Umbilical cord (tissue), 2 donors: ENCODE measurements around the gene PIGW. TPM values are rescaled to one million over a fixed set of nuclear protein-coding genes. Genes with fewer than 3 reads are reported as not detected.

Source experiments
- DNase-seq: peaks from one replicate; pipeline ENCODE4 v3.0.0-alpha.2; 2015; ENCODE audit warnings: low spot score
- total RNA-seq: library from RNA; depleted of rRNA; stranded (reverse); fragments of >200 nt; gene quantifications from one replicate; pipeline ENCODE4 v1.2.3, GENCODE V29; 2014; ENCODE audit warnings: low replicate concordance; ENCODE audit not compliant: insufficient read depth

Gene PIGW, protein sequence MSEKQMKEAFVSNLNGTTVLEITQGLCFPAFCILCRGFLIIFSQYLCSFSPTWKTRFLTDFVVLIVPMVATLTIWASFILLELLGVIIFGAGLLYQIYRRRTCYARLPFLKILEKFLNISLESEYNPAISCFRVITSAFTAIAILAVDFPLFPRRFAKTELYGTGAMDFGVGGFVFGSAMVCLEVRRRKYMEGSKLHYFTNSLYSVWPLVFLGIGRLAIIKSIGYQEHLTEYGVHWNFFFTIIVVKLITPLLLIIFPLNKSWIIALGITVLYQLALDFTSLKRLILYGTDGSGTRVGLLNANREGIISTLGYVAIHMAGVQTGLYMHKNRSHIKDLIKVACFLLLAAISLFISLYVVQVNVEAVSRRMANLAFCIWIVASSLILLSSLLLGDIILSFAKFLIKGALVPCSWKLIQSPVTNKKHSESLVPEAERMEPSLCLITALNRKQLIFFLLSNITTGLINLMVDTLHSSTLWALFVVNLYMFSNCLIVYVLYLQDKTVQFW
- total RNA-seq: 8.2 TPM

DNA sequence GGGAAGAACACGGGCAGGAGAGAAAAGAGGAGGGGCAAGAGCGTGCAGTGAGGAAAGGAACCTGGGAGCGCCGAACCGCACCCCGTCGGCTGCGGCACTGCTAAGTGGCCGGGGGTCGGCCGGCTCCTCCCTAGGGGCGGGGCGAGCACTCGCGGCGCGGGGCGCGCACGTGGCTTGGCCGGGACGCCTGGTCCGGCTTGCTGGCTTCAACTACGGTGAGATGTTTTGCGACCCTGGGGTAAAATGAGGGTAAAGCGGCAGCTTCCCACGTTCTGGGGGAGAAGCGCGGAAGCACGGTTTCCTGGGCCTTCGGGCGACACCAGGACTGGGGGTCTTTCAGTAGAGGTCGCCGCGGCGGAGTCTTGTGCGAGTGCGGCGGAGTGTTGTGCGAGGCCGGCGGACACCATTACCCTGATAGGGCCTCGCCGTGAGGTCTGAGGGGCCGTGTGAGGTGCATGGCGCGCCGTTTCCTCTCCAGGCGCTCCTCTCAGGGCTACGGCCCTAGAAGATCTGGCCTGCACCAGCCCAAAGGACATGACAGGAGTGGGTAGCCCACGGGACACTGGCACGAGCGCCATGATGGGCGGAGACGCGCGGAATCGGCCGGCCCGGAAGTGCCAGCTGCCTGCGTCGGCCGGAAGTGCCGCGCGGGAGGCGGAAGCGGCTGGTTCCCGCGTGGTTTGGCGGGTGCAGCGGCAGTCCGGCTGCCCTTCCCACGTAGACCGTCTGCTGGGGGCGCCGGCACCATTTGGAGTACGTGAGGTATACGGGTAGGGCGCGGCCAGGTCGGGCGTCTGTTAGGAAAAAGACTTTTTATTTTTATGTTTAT is at the start of gene PIGW, which contains the start of gene MYO19:
TSS of gene PIGW (plus strand) at position 148 of the 829 bp plus-strand sequence. CDS start 2,115 bp downstream, outside the sequence.
TSS of gene MYO19 (minus strand) at position 29 of the 829 bp plus-strand sequence. CDS start 2,330 bp downstream, outside the sequence.
- peak; percentile 92 for DNase-seq

DNA sequence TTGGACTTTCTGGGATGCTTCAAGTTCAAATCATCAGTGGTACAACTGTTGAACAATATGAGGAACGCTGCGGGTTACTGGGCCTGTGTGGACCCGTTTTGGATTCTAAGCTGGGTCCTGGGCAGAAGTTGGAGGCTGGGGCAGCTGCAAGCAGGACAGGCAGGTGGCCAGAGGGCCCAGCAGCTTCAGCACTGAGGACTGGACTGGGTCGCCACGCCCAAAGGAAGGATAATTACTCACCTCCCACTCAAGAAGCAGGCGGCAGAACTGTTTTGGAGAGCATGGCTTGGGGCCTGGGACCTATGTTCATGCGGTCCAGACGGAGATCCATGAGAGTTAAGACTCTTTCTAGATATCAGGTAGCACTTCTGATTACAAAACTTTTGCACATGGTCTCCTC is 49.8 kb upstream of the PIGW start:
- DNase-seq: no peak

DNA sequence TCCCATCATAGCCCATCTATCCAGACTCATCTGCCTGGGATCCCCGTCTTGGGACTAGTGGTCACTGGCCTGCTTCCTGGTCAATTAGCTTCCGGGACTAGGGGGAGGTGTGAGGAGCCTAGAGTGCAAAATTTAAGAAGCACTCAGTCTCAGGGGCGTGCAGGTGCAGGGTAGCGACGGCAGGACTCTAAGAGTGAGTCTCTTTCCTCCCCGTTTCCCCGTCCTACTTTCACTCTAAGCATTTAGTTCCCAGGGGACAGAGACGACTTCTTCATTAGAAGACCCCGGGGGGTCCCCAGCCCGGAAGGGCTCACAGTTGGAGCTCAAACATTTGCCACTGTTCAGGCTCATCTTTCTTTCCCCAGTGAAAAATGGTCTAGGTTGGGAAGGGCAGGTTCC is 49.0 kb upstream of the PIGW start:
- DNase-seq: no peak

DNA sequence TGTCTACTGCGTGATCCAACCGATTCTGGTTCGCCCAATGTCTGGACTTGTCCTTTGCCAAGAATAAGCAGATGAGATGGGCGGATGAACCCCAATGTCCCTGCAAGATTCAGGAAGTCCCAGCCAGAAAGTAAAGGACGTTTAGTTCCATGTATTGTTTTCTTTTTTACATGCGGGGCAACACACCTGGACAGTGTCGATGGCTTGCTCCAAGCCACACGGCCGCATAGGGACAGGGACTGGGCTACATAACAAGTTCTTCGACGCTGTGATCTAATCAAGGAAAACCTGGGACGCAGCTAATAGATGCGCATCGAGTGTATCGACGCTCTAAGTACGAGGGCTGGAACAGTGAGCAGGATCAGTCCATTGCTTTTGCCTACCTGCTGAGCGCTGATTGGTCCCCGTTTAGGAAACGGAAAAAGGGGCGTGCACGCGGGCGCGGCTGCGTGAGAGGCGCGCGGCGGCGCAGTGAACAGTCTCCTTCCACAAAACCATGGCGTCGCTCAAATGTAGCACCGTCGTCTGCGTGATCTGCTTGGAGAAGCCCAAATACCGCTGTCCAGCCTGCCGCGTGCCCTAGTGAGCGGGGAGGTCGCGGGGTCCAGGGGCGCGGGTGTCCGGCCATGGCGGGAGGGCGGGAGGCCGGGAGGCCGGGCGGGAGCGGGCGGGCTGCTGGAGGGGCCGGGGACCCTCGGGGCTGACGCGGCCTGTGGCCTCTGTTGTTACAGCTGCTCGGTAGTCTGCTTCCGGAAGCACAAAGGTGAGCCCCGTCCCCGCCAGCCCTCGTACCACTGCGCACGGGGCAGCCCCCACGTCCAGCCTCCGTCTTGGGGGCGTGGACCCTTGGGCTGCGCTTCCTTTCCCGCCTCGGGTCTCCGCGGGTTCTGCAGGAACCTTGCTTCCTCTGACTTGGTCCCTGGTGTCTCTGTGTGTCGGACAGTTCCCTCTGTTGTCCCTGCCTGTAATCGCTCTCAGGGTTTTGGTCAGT is 48.3 kb upstream of the PIGW start, which contains the start of gene ZNHIT3:
TSS of gene ZNHIT3 (plus strand) at position 478 of the 991 bp plus-strand sequence. CDS start at position 497, 19 bp downstream.
- peak; percentile 97 for DNase-seq

DNA sequence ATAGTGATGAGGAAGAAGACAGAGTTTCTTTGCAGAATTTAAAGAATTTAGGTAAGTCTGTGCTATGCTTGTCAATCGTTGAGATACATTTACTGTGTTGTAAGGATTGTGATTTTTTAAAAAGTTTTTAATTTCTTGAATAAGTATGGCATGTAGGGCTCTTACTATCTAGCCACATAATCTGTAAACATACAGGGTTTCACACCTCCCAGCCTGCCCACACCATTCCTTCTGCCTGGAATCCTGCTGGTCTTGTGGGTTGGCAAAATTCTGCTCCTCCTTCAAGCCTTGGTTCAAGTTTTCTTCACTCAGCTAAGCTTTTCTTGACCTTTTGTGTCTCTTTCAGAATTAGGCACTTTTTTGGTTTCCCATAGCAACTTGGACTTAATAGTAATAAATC is 40.8 kb upstream of the PIGW start:
- DNase-seq: no peak

DNA sequence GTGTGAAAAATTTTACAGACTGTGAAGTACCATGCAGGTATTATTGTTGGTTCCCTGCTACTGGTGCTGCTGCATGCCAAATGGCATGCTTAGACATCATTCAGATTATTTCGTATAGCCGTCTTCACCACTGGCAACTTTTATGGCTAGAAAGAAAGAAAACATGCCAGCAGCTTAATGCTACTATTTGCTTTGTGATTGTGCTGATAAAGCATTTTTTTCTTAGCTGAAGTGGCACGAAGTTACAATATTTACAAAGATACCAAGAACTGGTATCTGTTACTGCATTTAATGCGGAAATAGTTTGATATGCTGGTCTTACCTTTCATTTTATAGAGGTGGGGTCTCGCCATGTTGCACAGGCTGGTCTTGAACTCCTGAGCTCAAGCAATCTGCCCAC is 40.1 kb upstream of the PIGW start:
- DNase-seq: no peak

DNA sequence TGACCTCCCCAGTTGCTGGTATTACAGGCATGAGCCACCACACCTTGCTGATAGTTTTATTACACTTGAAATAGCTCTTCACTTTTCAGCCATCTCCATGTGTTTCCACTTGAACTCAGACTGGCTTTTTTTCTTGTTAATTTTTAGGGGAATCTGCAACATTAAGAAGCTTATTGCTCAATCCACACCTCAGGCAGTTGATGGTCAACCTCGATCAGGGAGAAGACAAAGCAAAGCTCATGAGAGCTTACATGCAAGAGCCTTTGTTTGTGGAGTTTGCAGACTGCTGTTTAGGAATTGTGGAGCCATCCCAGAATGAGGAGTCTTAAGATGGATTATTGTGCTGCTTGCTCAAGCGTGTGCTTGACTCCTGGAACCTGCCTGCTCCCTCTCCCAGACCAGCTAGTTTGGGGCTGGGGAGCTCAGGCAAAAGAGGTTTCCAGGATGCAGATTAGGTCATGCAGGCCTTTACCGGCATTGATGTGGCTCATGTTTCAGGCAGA is 39.7 kb upstream of the PIGW start:
- no peak for DNase-seq

DNA sequence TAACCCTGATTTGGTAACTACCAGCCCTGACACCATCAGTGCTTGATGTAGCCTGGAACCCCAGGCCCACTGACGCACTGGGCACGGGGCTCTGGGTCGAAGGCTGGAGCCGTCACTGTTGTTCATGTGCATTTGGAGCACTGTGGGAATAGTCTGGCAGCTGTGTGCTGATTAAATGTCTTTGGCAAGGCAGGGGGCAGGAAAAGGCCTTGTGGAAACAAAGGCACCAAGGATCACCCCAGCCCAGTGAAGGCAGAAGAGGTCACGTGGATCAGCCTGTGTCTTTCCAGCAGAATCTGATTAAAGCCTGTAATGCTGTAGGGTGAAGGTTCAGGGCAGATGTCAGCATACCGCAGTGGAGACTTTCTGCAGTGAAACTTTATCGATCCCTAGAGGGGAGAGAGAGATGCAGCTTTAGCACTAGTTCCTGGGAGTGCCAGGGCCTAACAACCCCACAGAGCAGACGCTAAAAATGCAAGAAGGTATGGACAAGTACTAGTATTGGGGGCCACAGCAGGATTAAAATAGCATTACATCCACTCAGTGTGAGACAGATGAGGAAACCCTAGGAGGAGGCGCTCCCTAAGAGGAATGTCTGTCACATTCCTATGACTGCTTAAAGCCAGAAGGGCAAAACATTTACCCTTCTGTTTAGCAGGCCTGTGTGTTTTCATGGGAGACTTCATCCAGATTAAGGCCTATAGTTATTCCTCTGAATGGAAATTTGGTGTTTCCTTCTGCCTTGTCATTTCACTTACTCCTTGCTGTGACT is 38.6 kb upstream of the PIGW start:
- DNase-seq: no peak

DNA sequence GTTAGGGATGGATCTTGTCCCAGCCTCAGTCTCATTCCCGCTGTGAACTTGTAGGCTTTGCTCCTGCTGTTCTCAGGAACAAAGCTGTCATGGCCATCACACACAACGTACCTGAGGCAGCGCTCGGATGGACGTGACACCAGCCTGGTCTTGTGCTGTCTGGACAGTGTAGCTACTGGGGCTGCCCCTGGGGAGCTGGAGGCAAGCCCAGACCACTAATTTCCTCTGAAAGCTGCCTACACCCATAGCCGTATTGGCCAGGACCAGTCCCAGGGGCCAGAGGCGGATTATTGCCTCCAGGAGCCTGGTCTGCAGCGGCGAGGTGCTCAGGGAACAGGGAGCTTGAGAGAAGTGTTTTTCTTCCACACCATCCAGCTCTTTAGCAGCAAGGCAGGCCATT is 36.6 kb upstream of the PIGW start:
- DNase-seq: no peak

DNA sequence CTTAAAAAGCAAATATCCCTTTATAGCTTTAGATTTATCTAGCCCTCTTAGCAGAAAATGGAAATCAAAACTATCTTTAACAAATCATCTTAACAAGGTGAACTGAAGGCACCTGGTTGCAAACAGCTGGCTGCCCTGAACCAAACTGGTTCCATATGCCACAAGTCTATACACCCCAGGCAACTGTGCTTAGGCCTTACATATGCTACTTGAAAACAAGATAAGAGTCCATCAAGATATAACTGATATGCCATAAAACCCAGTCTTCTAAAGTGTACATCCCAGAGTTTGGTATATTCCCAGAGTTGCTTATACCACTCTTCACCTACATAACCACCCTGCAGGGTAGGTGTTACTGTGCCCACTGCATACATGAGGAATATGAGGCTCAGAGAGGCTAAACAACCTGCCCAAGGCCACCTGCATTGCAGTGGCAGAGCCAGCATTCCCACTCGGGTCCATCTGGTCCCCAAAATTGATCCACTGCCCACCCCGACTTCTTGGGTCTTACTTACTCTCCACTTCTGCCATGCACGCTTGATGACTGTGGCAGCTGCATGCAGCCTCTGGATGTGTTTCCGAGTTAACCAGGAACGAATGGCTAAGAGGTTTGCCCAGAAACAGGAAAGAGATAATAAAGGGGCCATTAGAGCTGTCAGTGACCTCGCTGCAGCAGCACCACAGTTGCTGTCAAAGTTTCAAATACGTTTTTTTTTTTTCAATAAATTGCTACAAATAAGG is 36.1 kb upstream of the PIGW start:
- DNase-seq: no peak

DNA sequence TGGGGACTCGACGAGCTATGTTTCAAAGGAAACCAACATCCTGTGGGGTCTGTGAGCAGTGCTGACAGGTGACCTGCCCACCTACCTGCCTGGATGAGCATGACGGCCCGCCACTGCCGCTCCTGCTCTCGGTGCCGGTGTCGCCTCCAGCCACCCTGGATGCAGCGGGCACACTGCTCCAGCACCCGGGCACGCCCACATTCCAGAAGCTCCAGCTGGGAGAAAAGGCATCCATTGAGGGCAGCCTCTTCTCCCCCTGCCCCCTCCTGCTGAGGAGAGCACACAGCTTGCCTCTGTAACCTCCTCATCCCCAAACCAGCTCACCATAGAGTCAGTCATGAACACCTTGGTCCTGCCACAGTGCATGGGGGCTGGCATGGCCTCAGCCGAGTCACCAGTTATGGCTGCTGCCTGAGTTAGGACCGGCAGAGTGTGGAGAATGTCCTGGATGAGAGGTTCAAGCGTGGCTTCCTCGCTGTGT is 34.0 kb upstream of the PIGW start:
- no peak for DNase-seq

DNA sequence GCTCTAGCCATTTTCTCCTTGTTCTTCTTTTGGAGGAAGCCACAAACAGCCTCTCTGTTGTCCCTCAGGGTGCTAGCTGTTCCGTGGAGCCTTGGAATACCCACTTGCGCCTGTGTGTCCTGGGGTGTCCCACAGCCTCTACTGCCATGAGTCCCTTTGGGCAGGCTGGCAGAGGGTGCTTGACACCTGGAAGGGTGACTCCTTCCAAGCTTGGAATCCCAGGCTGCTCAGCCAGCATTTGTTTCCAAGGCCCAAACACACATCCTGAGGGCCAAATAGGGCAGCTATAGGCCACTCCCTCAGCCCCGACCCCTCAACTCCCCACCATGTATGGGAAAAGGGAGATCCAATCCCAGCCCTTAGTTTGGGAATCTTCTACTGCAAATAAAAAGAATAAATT is 33.4 kb upstream of the PIGW start:
- DNase-seq: no peak

DNA sequence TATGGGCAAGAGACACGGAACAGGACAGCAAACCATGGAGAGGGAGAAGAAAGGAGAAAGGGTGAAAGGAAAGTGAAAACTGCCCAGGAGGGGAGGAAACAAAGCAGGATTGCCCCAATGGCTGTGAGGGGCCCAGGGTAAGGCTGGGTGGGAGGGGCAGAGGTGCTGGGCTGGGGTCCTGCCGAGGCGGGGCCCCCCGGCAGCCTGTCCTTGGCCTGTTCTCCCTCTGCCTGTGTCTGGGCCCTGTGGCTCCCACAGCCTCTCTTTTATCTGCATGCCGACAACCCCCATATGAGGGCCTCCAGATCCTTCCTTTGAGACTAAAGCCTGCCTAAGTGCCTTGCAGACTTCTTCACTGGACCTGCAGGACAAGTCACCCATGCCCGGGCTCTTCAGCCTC is 32.8 kb upstream of the PIGW start:
- no peak for DNase-seq

DNA sequence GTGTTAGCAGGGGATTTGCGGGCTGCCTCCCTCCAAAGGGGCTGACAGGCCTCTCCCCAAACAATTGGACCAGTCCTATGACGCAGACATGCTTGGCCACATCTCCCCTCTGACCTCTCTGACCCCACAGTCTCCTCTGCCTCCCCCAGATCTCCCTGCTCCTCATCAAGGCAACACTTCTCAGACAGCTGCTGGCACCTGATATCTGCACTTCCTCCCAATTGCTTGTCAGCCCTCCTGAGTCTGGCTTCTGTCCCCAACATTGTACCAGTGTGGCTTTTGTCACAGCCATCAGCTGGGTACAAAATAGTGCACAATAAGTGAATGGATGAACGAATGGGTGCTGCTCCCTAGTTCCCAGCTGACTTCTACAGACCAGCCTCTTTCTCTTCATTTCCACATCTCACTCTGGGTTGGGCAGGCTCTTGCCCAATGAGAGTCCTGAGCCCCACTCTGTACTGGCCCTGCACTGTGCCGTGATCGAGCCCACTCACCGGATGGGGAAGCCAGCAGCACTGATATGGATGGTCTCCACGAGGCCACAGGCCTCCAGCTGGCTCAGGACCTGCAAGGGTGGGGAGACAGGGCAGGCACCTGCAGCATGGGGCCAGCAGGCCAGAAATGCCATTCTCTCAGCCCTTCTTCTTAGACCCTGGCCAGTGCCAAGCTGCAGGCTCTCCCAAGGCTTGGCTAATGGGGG is 31.2 kb upstream of the PIGW start:
- no peak for DNase-seq

DNA sequence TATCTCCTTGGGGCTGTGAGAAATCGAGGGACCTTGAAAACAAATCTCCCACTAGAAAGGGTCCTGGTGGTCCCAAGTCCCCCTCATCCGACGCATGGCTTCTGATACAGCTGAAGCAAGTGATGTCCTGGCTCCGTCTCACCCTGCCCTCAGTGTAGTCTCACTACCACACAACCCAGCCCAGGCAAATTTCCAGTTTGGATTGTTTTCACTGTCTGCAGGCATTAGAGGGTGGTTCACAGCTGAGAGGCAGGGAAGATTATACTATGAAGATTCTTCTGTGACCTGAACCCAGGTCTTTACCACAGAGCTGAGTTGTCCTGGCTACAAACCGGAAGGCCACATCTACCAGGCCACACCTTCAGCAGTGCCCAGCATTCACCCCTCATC is 30.6 kb upstream of the PIGW start:
- DNase-seq: no peak

DNA sequence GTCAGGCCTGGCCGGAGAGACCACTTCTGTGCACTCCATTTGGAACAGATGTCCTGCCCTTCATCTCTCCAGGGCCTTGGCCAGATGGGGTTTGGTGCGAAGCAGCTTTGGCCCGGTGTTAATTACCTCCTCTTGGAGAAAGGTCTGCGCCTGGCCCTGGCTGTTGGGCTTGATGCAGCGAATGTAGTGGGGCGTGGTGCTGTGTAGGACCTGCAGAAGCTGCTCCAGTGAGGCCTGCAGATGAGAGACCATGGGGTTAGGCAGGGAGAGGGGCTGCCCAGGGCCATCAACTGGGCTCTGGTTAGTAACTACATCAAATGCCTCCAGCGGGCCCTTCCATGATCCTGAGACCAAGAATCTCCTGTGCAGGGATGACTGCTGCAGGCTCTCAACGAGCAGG is 29.6 kb upstream of the PIGW start:
- no peak for DNase-seq

DNA sequence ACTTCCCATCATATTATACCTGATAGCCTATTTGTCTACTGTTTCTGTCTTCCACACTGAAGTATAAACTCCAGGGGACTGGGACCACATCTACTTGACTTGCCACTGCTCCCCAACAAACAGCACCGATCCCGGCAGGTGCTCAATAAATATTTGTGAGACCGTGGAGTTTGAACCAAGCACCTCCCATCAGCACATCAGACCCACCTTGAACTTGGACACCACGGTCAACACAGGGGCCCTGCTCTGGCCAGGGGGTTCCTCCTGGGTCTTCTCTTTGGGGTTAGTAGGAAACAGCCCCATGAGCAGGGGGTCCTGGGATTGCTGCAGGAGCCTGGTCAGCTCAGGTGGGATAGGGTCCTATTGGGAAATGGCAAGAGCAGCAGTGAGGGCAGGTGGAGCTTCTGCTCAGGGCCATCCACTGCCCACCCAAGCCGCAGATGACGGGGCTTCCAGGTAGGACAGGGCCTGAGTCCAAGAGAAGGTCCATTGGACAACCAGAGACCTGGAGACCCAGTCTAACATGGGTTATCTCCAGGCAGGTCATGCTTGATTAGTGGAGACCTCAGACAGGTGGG is 28.4 kb upstream of the PIGW start:
- DNase-seq: no peak

DNA sequence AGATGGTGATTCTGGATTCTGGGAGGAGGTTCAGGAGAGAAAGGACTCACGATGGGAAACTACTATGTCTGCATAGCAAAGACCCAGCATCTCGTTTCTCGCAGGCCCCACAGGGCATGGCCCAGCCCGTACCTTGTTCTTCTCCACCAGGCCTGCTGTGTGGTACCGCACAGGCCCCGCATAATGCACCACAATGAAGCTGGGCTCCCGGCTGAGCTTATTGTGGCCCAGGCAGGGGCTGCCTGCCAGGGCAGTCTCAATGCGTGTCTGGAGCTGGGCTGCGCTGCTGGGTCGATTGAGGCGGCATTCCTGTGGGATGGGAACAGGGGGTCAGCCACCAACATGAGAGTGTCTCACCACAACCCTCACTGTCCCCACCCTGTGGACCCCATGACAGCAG is 28.0 kb upstream of the PIGW start:
- DNase-seq: no peak
